ENCODE data around the gene ZNF280C.

GRCh38 chrX:130162094-130162735 is 106.5 kb downstream of the ZNF280C start:
- no peak for TF ChIP-seq CTCF (IDR thresholded peaks at IDR 0.05)
- no peak for TF ChIP-seq POLR2A (IDR thresholded peaks at IDR 0.05)

All from body of pancreas (tissue), 4 donors.